NT2/D1 (cell line): ENCODE data around the gene CEACAM21.

Experiments used
- DNase-seq: peaks from one replicate; pipeline ENCODE4 v3.0.0-alpha.2; 2011; ENCODE audit warnings: low read depth, low spot score
- H3K27me3 ChIP-seq: 2 replicates; pipeline ENCODE4 v1.6.0; 2011; ENCODE audit warnings: mild to moderate bottlenecking; ENCODE audit not compliant: insufficient read length, insufficient read depth
- H3K36me3 ChIP-seq: 2 replicates; pipeline ENCODE4 v1.6.1; 2011; ENCODE audit warnings: mild to moderate bottlenecking, low read length, mixed read lengths; ENCODE audit not compliant: insufficient read depth, insufficient read length
- H3K4me1 ChIP-seq: 2 replicates; pipeline ENCODE4 v1.5.1; 2011; ENCODE audit not compliant: insufficient read depth, insufficient read length
- H3K4me3 ChIP-seq: 2 replicates; pipeline ENCODE4 v1.5.1; 2011; ENCODE audit warnings: low read depth; ENCODE audit not compliant: insufficient read length
- H3K9ac ChIP-seq: 2 replicates; pipeline ENCODE4 v1.6.0; 2011; ENCODE audit warnings: low read depth; ENCODE audit not compliant: insufficient read length
- H3K9me3 ChIP-seq: 2 replicates; pipeline ENCODE4 v1.5.1; 2011; ENCODE audit warnings: mild to moderate bottlenecking, low read length; ENCODE audit not compliant: insufficient read depth
- SUZ12 ChIP-seq: IDR thresholded peaks from 2 replicates; pipeline ENCODE4 v1.6.1; 2011; ENCODE audit not compliant: insufficient read length, insufficient read depth; ENCODE audit errors: extremely low read depth
- YY1 ChIP-seq: IDR thresholded peaks from 2 replicates; pipeline ENCODE4 v1.6.1; 2011; ENCODE audit not compliant: insufficient read length, insufficient read depth
- ZNF274 ChIP-seq: IDR thresholded peaks from 2 replicates; pipeline ENCODE4 v1.6.1; 2011; ENCODE audit warnings: mild to moderate bottlenecking, low read depth, low read length

The CEACAM21 gene

GRCh38 chr19:41563854-41564514, 12.0 kb upstream of the CEACAM21 start:
- TF ChIP-seq YY1 (no peak), ZNF274 (no peak), SUZ12 (no peak)
- Histone ChIP-seq H3K4me3 (no peak overlapping the region), H3K9me3 (no peaks in the 10 kb centered on the region), H3K4me1 (peaks cover 9% of the 10 kb centered on the region), H3K27me3 (peaks cover 99% of the 10 kb centered on the region), H3K36me3 (no peaks in the 10 kb centered on the region), H3K9ac (no peak overlapping the region)
- DNase-seq, result no peak

- no peak for DNase-seq
- Histone ChIP-seq H3K4me1 (peaks cover 9% of the 10 kb centered on the region), H3K9ac (no peak overlapping the region), H3K9me3 (no peaks in the 10 kb centered on the region), H3K36me3 (no peaks in the 10 kb centered on the region), H3K4me3 (peak overlapping the region; percentile 11), H3K27me3 (peaks cover 99% of the 10 kb centered on the region)
- TF ChIP-seq ZNF274, result no peak
Measured at GRCh38 chr19:41564515-41565378, 11.2 kb upstream of the CEACAM21 start.

GRCh38 chr19:41565379-41565720, 10.6 kb upstream of the CEACAM21 start:
- H3K4me1 ChIP-seq, result peaks cover 9% of the 10 kb centered on the region
- TF ChIP-seq ZNF274 (no peak), SUZ12 (no peak), YY1 (no peak)
- peaks cover 99% of the 10 kb centered on the region for H3K27me3 ChIP-seq
- no peaks in the 10 kb centered on the region for H3K36me3 ChIP-seq
- no peak overlapping the region for H3K4me3 ChIP-seq
- H3K9me3 ChIP-seq, result no peaks in the 10 kb centered on the region
- DNase-seq, result no peak
- H3K9ac ChIP-seq, result no peak overlapping the region

DNA sequence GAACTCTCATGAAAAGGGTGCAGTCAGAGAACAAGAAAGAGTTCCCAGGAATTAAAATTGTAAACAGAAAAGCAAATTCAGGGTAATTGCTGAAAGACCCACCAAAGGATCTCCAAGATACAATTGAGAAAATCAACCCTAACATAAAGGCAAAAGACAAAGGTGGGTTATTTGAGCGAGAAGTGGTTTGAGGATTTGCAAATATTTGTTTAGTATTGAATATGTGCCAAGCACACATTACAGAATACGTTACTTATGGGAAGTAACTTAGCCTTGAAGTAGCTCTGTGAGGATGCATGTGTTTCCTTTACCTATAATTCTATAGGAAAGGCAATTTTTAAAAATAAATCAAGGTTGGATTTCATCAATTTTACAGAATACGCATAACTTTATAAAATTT, 10.0 kb upstream of the CEACAM21 start:
- H3K36me3 ChIP-seq, result no peaks in the 10 kb centered on the region
- no peak for TF ChIP-seq YY1
- TF ChIP-seq SUZ12, result no peak
- TF ChIP-seq ZNF274, result no peak
- no peak overlapping the region for H3K4me3 ChIP-seq
- peaks cover 9% of the 10 kb centered on the region for H3K4me1 ChIP-seq
- no peak overlapping the region for H3K9ac ChIP-seq
- no peak for DNase-seq
- H3K9me3 ChIP-seq, result no peaks in the 10 kb centered on the region
- H3K27me3 ChIP-seq, result peaks cover 99% of the 10 kb centered on the region

GRCh38 chr19:41569481-41570150, 6.3 kb upstream of the CEACAM21 start:
- Histone ChIP-seq H3K36me3 (no peaks in the 10 kb centered on the region), H3K9ac (no peak overlapping the region), H3K4me1 (peaks cover under 1% of the 10 kb centered on the region), H3K4me3 (no peak overlapping the region), H3K9me3 (peaks cover 8% of the 10 kb centered on the region; the same call in 1 of the 2 replicates), H3K27me3 (peaks cover 99% of the 10 kb centered on the region)
- DNase-seq, result no peak
- TF ChIP-seq ZNF274 (no peak), SUZ12 (no peak), YY1 (no peak)

GRCh38 chr19:41570179-41570578, 5.8 kb upstream of the CEACAM21 start:
- H3K9ac ChIP-seq, result no peak overlapping the region
- no peak overlapping the region for H3K4me3 ChIP-seq
- no peaks in the 10 kb centered on the region for H3K4me1 ChIP-seq
- peaks cover 99% of the 10 kb centered on the region for H3K27me3 ChIP-seq
- H3K9me3 ChIP-seq, result peaks cover 8% of the 10 kb centered on the region; the same call in 1 of the 2 replicates
- no peaks in the 10 kb centered on the region for H3K36me3 ChIP-seq
- DNase-seq, result no peak
- no peak for TF ChIP-seq ZNF274
- no peak for TF ChIP-seq YY1
- TF ChIP-seq SUZ12, result no peak

GRCh38 chr19:41570639-41571112, 5.3 kb upstream of the CEACAM21 start:
- peaks cover 8% of the 10 kb centered on the region; the same call in 1 of the 2 replicates for H3K9me3 ChIP-seq
- peaks cover 99% of the 10 kb centered on the region for H3K27me3 ChIP-seq
- H3K4me3 ChIP-seq, result no peak overlapping the region
- no peaks in the 10 kb centered on the region for H3K4me1 ChIP-seq
- no peak overlapping the region for H3K9ac ChIP-seq
- no peaks in the 10 kb centered on the region for H3K36me3 ChIP-seq
- TF ChIP-seq SUZ12 (no peak), ZNF274 (no peak), YY1 (no peak)
- peak; percentile 57 for DNase-seq
